IMR-90 (cell line): Measurements from ENCODE around the gene PDGFRA. TPM values are rescaled to one million over a fixed set of nuclear protein-coding genes. Genes with fewer than 3 reads are reported as not detected.

Source experiments
- ATAC-seq: fragments of 200-7000 bp; cut with Tn5 transposase; 2 replicates; pipeline ENCODE4 v1.9.1; 2020; ENCODE audit warnings: low read depth, mild to moderate bottlenecking, moderate library complexity
- BruUV-seq: library from RNA; stranded (reverse); fragments of 400-500 nt; replicated peaks from 2 replicates; lab custom pipeline; 2021; lab: Mats Ljungman, UMichigan
- CTCF ChIA-PET: fragments of 300-600 bp; formaldehyde crosslinking; extraction: SDS; loops from one replicate; lab custom pipeline; 2021; ENCODE audit warnings: antibody characterized with exemption; lab: Yijun Ruan, JAX
- POLR2A ChIA-PET: fragments of 300-600 bp; sonication (Branson Sonifier 250); formaldehyde crosslinking; loops from one replicate; lab custom pipeline; 2022; ENCODE audit warnings: antibody characterized with exemption; ENCODE audit not compliant: unreplicated experiment; lab: Charles Lee
- DNase-seq: peaks from one replicate; pipeline ENCODE4 v3.0.0; 2013
- H2AFZ ChIP-seq: replicated peaks from 2 replicates; pipeline ENCODE3; 2013; ENCODE audit warnings: low read length, mild to moderate bottlenecking; ENCODE audit not compliant: poor library complexity
- H2AK5ac ChIP-seq: 2 replicates; pipeline ENCODE4 v1.6.1; 2013; ENCODE audit warnings: low read depth, low read length, inconsistent platforms
- H2AK9ac ChIP-seq: replicated peaks from 2 replicates; pipeline ENCODE3; 2013; ENCODE audit warnings: mild to moderate bottlenecking, low read depth, low read length, moderate library complexity; ENCODE audit not compliant: poor library complexity
- H2BK120ac ChIP-seq: 2 replicates; pipeline ENCODE4 v1.6.1; 2013; ENCODE audit warnings: low read depth, low read length, inconsistent platforms
- H2BK15ac ChIP-seq: 3 replicates; pipeline ENCODE4 v1.6.1; 2013; ENCODE audit warnings: low read depth, low read length, inconsistent platforms
- H2BK20ac ChIP-seq: 2 replicates; pipeline ENCODE4 v1.6.1; 2013; ENCODE audit warnings: low read depth, mild to moderate bottlenecking, inconsistent platforms, low read length, moderate library complexity
- H2BK5ac ChIP-seq: 2 replicates; pipeline ENCODE4 v1.6.1; 2013; ENCODE audit warnings: mild to moderate bottlenecking, low read depth, low read length, inconsistent platforms; ENCODE audit not compliant: poor library complexity, severe bottlenecking
- H3K14ac ChIP-seq: replicated peaks from 2 replicates; pipeline ENCODE4 v1.6.1; 2013; ENCODE audit warnings: low read depth, low read length, inconsistent platforms
- H3K18ac ChIP-seq: 2 replicates; pipeline ENCODE4 v1.6.1; 2013; ENCODE audit warnings: low read depth, low read length, control low read depth
- H3K23ac ChIP-seq: 2 replicates; pipeline ENCODE4 v1.6.1; 2013; ENCODE audit warnings: low read depth, low read length, inconsistent platforms
- H3K27ac ChIP-seq: 2 replicates; pipeline ENCODE4 v1.5.1; 2013; ENCODE audit warnings: mild to moderate bottlenecking, control low read depth, low read length; ENCODE audit not compliant: insufficient read depth
- H3K27me3 ChIP-seq: 2 replicates; pipeline ENCODE4 v1.6.1; 2013; ENCODE audit warnings: low read length; ENCODE audit not compliant: control insufficient read depth, insufficient read depth
- H3K36me3 ChIP-seq: 2 replicates; pipeline ENCODE4 v1.6.1; 2013; ENCODE audit warnings: low read length, mixed read lengths; ENCODE audit not compliant: control insufficient read depth, insufficient read depth
- H3K4ac ChIP-seq: 2 replicates; pipeline ENCODE4 v1.6.1; 2013; ENCODE audit warnings: low read depth, low read length, inconsistent platforms
- H3K4me1 ChIP-seq: 2 replicates; pipeline ENCODE4 v1.6.1; 2013; ENCODE audit warnings: low read length, mixed read lengths; ENCODE audit not compliant: control insufficient read depth, insufficient read depth
- H3K4me2 ChIP-seq: 2 replicates; pipeline ENCODE4 v1.6.1; 2013; ENCODE audit warnings: low read depth, mild to moderate bottlenecking, control low read depth, low read length, moderate library complexity
- H3K4me3 ChIP-seq: 2 replicates; pipeline ENCODE4 v1.5.1; 2013; ENCODE audit warnings: low read depth, mild to moderate bottlenecking, control low read depth, low read length, moderate library complexity; ENCODE audit not compliant: insufficient read depth
- H3K56ac ChIP-seq: 2 replicates; pipeline ENCODE4 v1.6.1; 2013; ENCODE audit warnings: low read length, inconsistent platforms; ENCODE audit not compliant: insufficient read depth; ENCODE audit errors: extremely low read depth
- H3K79me1 ChIP-seq, 2 experiments: 2 replicates each; pipeline ENCODE4 v1.6.1; 2013; ENCODE audit warnings: low read length in 2 of 2, inconsistent platforms in 1 of 2, low read depth in 1 of 2
- H3K9ac ChIP-seq: 2 replicates; pipeline ENCODE4 v1.6.1; 2013; ENCODE audit warnings: low read depth, low read length, control low read depth
- H3K9me1 ChIP-seq: 2 replicates; pipeline ENCODE4 v1.6.1; 2013; ENCODE audit warnings: low read length, inconsistent platforms; ENCODE audit not compliant: insufficient read depth
- H3K9me3 ChIP-seq: 2 replicates; pipeline ENCODE4 v1.6.1; 2013; ENCODE audit warnings: low read length; ENCODE audit not compliant: control insufficient read depth, insufficient read depth
- H4K20me1 ChIP-seq: 2 replicates; pipeline ENCODE4 v1.6.1; 2013; ENCODE audit warnings: low read length, inconsistent platforms; ENCODE audit not compliant: insufficient read depth
- H4K5ac ChIP-seq: 2 replicates; pipeline ENCODE4 v1.6.1; 2013; ENCODE audit warnings: mild to moderate bottlenecking, low read depth, low read length, control low read depth
- H4K8ac ChIP-seq, 2 experiments: 2 replicates each; pipeline ENCODE4 v1.6.1; 2013; ENCODE audit warnings: low read depth in 2 of 2, low read length in 2 of 2, control low read depth in 1 of 2, inconsistent platforms in 1 of 2
- H4K91ac ChIP-seq: 2 replicates; pipeline ENCODE4 v1.6.1; 2013; ENCODE audit warnings: low read depth, low read length, inconsistent platforms; ENCODE audit not compliant: insufficient read depth
- BHLHE40 ChIP-seq: fragments of 150-350 bp; IDR thresholded peaks from 2 replicates; pipeline ENCODE4 v1.6.1; 2016; ENCODE audit warnings: mild to moderate bottlenecking, low read depth, low read length
- CHD1 ChIP-seq: IDR thresholded peaks from 2 replicates; pipeline ENCODE4 v1.6.1; 2012; ENCODE audit warnings: low read depth, low read length, improper control_type of control experiment
- RAD21 ChIP-seq: IDR thresholded peaks from 2 replicates; pipeline ENCODE4 v1.6.1; 2012; ENCODE audit warnings: low read length, improper control_type of control experiment
- SMC3 ChIP-seq: fragments of 150-350 bp; IDR thresholded peaks from 2 replicates; pipeline ENCODE4 v1.6.1; 2016; ENCODE audit warnings: low read depth, mild to moderate bottlenecking, antibody characterized with exemption, low read length, moderate library complexity
- WGBS, 2 experiments: methylation state at CpG; one replicate each; pipeline versions ENCODE4 v1.1.5 to v1.1.7; 2013; ENCODE audit warnings: missing lambda C conversion rate in 2 of 2; ENCODE audit not compliant: insufficient read length in 1 of 2; ENCODE audit errors: extremely low coverage in 2 of 2; 5-methylcytosine and 5-hydroxymethylcytosine counted together
- dilution Hi-C: fragments of 300-500 bp; cut with HindIII; formaldehyde crosslinking; loops from one replicate; pipeline ENCODE4 v1.14.3; 2018; ENCODE audit warnings: low sequenced_read_pairs; ENCODE audit not compliant: unreplicated experiment
- in situ Hi-C: fragments of 300-500 bp; cut with MboI; formaldehyde crosslinking; loops from 3 replicates; pipeline ENCODE4 v1.14.3; 2019; ENCODE audit warnings: low sequenced_read_pairs, inconsistent platforms, mixed read lengths
- intact Hi-C: fragments of 100-400 bp; cut with micrococcal nuclease; formaldehyde crosslinking; loops from 2 replicates; pipeline ENCODE4 v1.10.0; 2022
- polyA plus RNA-seq, 3 experiments: library from polyadenylated mRNA; depleted of rRNA; stranded (reverse); fragments of >200 nt; gene quantifications; 2 replicates each; pipeline ENCODE4 v1.2.3, GENCODE V29; 2012; ENCODE audit warnings: low replicate concordance in 1 of 3
- total RNA-seq: library from RNA; depleted of rRNA; stranded (reverse); fragments of >200 nt; gene quantifications from 2 replicates; pipeline ENCODE4 v1.2.3, GENCODE V29; 2012

PDGFRA gene
- total and polyA plus RNA-seq, 2 of the 4 experiments (the other 2 are of a cell fraction): 60.8 to 168 TPM

DNA sequence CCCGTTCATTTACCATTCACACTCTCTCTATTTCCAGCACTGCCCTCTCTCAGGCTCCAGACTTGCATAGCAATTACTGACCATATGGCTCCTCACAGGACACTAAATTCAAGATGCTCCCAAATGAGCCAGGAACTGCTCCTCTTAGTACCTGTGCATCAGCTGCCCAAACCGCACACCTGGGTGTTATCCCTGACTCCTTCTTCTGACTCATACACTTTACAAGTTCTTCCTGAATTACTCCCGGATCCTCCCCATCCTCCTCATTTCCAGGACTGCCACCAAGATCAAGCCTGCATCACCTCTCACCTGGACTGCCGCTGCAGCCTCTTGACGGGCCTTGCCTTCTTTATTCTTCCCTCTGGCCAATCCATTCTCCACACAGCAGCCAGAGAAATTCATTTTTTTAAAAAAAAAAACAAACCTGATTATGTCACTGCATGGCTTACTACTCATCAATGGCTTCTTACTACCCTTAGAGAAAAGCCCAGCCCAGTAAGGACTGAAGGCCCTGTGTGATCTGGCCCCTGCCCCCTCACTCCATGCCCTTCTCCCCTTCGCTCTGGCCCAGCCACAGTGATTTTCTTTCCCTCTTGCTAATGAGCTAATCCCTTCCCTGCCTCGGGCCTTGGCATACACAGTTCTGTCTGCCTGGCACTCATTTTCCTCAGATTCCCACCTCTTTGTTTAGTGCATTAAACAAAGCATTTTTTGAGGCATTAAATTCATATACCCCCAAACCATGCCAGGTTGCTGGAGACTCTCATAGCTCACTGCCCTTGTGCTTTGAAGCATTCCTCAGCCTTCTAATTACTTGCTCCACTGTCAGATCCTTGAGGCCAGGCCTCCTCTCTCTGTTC, 92.0 kb downstream of the PDGFRA start:
- H3K27ac ChIP-seq: no peak overlapping the region
- no peak overlapping the region for H2BK15ac ChIP-seq
- H3K9me1 ChIP-seq: no peaks in the 10 kb centered on the region
- H4K91ac ChIP-seq: no peak overlapping the region
- H3K4ac ChIP-seq: no peak overlapping the region
- no peak overlapping the region for H2AK5ac ChIP-seq
- POLR2A ChIA-PET: no interaction called here
- H2BK5ac ChIP-seq: no peak overlapping the region
- no peaks in the 10 kb centered on the region for H4K20me1 ChIP-seq
- H2AFZ ChIP-seq: no peak overlapping the region
- no peak overlapping the region for H3K14ac ChIP-seq
- CTCF ChIA-PET: no interaction called here
- in situ Hi-C loops: loop anchor here (5.0 kb wide), 2 partner anchors 116 to 641 kb away; no protein-coding TSS in a partner anchor
- H4K5ac ChIP-seq: no peak overlapping the region
- H3K4me2 ChIP-seq: no peak overlapping the region
- intact Hi-C loops: loop anchor here (5.0 kb wide), 1 partner anchor 336 kb away; the partner anchor contains the start of gene KIT
- dilution Hi-C loops: no loop called here
- H3K36me3 ChIP-seq: no peaks in the 10 kb centered on the region
- no peak overlapping the region for H3K18ac ChIP-seq
- no peaks in the 10 kb centered on the region for H3K79me1 ChIP-seq
- BruUV-seq: no TSS peak
- DNase-seq: no peak
- no peak overlapping the region for H3K23ac ChIP-seq
- no peak overlapping the region for H3K9ac ChIP-seq
- WGBS, 2 experiments: 71% methylated on average over 7 of the region's 7 CpGs; no CpG with 5 or more reads in 1 of the 2 experiments
- H3K27me3 ChIP-seq: no peaks in the 10 kb centered on the region; the same call in 1 of the 2 replicates
- no peaks in the 10 kb centered on the region for H3K4me1 ChIP-seq
- no peak overlapping the region for H4K8ac ChIP-seq
- H3K56ac ChIP-seq: no peak overlapping the region
- H2AK9ac ChIP-seq: no peak overlapping the region
- no peaks in the 10 kb centered on the region for H3K9me3 ChIP-seq
- no peak for TF ChIP-seq SMC3
- TF ChIP-seq BHLHE40: no peak
- no peak for TF ChIP-seq RAD21
- TF ChIP-seq CHD1: no peak
- no peak overlapping the region for H2BK20ac ChIP-seq
- no peak overlapping the region for H3K4me3 ChIP-seq
- ATAC-seq: no peak
- H2BK120ac ChIP-seq: no peak overlapping the region
